ENCODE results near the gene GRM5.

GRCh38 chr11:88569342-88569741 lies 496.4 kb downstream of the GRM5 start:
- TF ChIP-seq POLR2A (IDR thresholded peaks at IDR 0.05) (no peak), CTCF (IDR thresholded peaks at IDR 0.05) (no peak), POLR2AphosphoS5 (IDR thresholded peaks at IDR 0.05) (no peak), EP300 (IDR thresholded peaks at IDR 0.05) (no peak)
